Left lung (tissue), 10 donors: ENCODE measurements around the gene TEX35. TPM values are rescaled to one million over a fixed set of nuclear protein-coding genes. Genes with fewer than 3 reads are reported as not detected.

Experiments used
- ATAC-seq: fragments of 200-7000 bp; cut with Tn5 transposase; one replicate; pipeline ENCODE4 v1.9.1; 2020; ENCODE audit warnings: moderate library complexity
- DNase-seq, 4 donors: peaks; one replicate each; pipeline ENCODE4 v3.0.0-alpha.2; 2013 to 2020
- H3K27ac ChIP-seq, 2 donors: fragments of 200-600 bp; sonication (generic) in 1 of 2; one replicate each; pipeline versions ENCODE4 v1.5.0 to v1.8.0; 2020 to 2021
- H3K27me3 ChIP-seq, 2 donors: fragments of 200-600 bp; sonication (generic) in 1 of 2; one replicate each; pipeline versions ENCODE4 v1.5.0 to v1.8.0; 2020 to 2021
- H3K36me3 ChIP-seq, 2 donors: fragments of 200-600 bp; sonication (generic) in 1 of 2; one replicate each; pipeline versions ENCODE4 v1.5.0 to v1.8.0; 2020 to 2021
- H3K4me1 ChIP-seq, 2 donors: fragments of 200-600 bp; one replicate each; pipeline ENCODE4 v1.8.0; 2021
- H3K4me3 ChIP-seq, 2 donors: fragments of 200-600 bp; sonication (generic) in 1 of 2; one replicate each; pipeline versions ENCODE4 v1.5.0 to v1.8.0; 2020 to 2021; ENCODE audit warnings: mild to moderate bottlenecking in 1 of 2
- H3K9me3 ChIP-seq, 2 donors: fragments of 200-600 bp; sonication (generic) in 1 of 2; one replicate each; pipeline versions ENCODE4 v1.5.0 to v1.8.0; 2020 to 2021
- intact Hi-C, 2 donors: fragments of 100-400 bp; cut with DNase I; formaldehyde crosslinking; loops; one replicate each; pipeline versions ENCODE4 v1.11.2 to v1.14.2; 2022
- polyA plus RNA-seq, 6 donors: library from polyadenylated mRNA; unstranded; fragments of 120-200 nt; gene quantifications; one replicate each; pipeline ENCODE4 v1.2.1, GENCODE V29; 2013; ENCODE audit not compliant: insufficient read length in 6 of 6
- total RNA-seq, 2 donors: library from RNA; stranded (reverse); fragmentation: NEBNext Ultra II Directional; extraction: Animal tissue kit (Norgen Biotek cat#: 25700); gene quantifications; one replicate each; pipeline ENCODE4 v1.2.1, GENCODE V29; 2021
- TF ChIP-seq, protein P1 (sequence below), 2 donors: fragments of 200-600 bp; sonication (generic) in 1 of 2; IDR thresholded peaks; one replicate each; pipeline versions ENCODE4 v1.5.0 to v1.8.0; 2021; ENCODE audit warnings: antibody characterized with exemption in 2 of 2
- donor health status: DM: no; HTN: yes; CAD: no.
- donor health status: DM: no; HTN: no; CAD: no.

Gene TEX35
- total and polyA plus RNA-seq, 8 donors: 0.27 to 1.0 (median 0.47) TPM; not detected in 2

GRCh38 chr1:178506177-178506576 lies 6.7 kb upstream of the TEX35 start:
- TF ChIP-seq, protein P1, sequence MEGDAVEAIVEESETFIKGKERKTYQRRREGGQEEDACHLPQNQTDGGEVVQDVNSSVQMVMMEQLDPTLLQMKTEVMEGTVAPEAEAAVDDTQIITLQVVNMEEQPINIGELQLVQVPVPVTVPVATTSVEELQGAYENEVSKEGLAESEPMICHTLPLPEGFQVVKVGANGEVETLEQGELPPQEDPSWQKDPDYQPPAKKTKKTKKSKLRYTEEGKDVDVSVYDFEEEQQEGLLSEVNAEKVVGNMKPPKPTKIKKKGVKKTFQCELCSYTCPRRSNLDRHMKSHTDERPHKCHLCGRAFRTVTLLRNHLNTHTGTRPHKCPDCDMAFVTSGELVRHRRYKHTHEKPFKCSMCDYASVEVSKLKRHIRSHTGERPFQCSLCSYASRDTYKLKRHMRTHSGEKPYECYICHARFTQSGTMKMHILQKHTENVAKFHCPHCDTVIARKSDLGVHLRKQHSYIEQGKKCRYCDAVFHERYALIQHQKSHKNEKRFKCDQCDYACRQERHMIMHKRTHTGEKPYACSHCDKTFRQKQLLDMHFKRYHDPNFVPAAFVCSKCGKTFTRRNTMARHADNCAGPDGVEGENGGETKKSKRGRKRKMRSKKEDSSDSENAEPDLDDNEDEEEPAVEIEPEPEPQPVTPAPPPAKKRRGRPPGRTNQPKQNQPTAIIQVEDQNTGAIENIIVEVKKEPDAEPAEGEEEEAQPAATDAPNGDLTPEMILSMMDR (IDR thresholded peaks at IDR 0.05): no peak
- H3K27me3 ChIP-seq: no peaks in the 10 kb centered on the region
- no peaks in the 10 kb centered on the region for H3K9me3 ChIP-seq
- H3K36me3 ChIP-seq: no peaks in the 10 kb centered on the region
- intact Hi-C loops: no loop called here
- ATAC-seq (no peak), DNase-seq (no peak)
- no peak overlapping the region for H3K27ac ChIP-seq
- H3K4me3 ChIP-seq: no peak overlapping the region
- no peaks in the 10 kb centered on the region for H3K4me1 ChIP-seq

GRCh38 chr1:178506669-178507068 lies 6.2 kb upstream of the TEX35 start:
- H3K27me3 ChIP-seq: no peaks in the 10 kb centered on the region
- DNase-seq (no peak), ATAC-seq (no peak)
- H3K9me3 ChIP-seq: no peaks in the 10 kb centered on the region
- TF ChIP-seq, protein P1 (IDR thresholded peaks at IDR 0.05): no peak
- H3K4me3 ChIP-seq: no peak overlapping the region
- no peak overlapping the region for H3K27ac ChIP-seq
- intact Hi-C loops: no loop called here
- no peaks in the 10 kb centered on the region for H3K36me3 ChIP-seq
- no peaks in the 10 kb centered on the region for H3K4me1 ChIP-seq

GRCh38 chr1:178509414-178510007 lies 3.4 kb upstream of the TEX35 start:
- Histone ChIP-seq H3K4me1 (no peaks in the 10 kb centered on the region), H3K27me3 (no peaks in the 10 kb centered on the region), H3K9me3 (no peaks in the 10 kb centered on the region), H3K36me3 (no peaks in the 10 kb centered on the region), H3K27ac (no peak overlapping the region), H3K4me3 (no peak overlapping the region)
- intact Hi-C loops: no loop called here
- no peak for ATAC-seq
- no peak for DNase-seq
- TF ChIP-seq, protein P1 (IDR thresholded peaks at IDR 0.05): no peak

DNA sequence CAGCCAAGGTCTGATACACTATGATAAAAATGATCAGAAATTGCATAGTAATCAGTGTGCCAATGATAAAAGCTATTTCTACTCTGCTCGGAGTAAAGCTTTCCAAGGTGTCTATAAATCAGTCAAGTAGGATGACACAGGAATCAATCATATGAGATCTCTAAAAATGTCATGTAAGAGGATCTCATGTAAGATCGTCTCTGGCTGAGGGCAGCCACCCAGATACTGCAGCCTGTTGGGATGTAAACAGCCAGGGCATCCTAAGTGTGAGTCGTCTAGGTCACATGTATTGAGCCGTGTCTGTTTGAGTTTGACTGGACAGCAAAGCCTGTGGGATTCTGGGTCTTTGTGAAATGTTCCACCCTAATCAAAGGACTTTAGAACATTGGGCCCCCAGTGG lies 2.8 kb upstream of the TEX35 start:
- H3K27ac ChIP-seq: no peak overlapping the region
- H3K36me3 ChIP-seq: no peaks in the 10 kb centered on the region
- no peak for ATAC-seq
- intact Hi-C loops: no loop called here
- no peak overlapping the region for H3K4me3 ChIP-seq
- no peak for DNase-seq
- TF ChIP-seq, protein P1 (IDR thresholded peaks at IDR 0.05): no peak
- no peaks in the 10 kb centered on the region for H3K27me3 ChIP-seq
- no peaks in the 10 kb centered on the region for H3K9me3 ChIP-seq
- no peaks in the 10 kb centered on the region for H3K4me1 ChIP-seq

- peak; percentile 63 for ATAC-seq
- no peaks in the 10 kb centered on the region for H3K27me3 ChIP-seq
- H3K27ac ChIP-seq: no peak overlapping the region
- H3K9me3 ChIP-seq: no peaks in the 10 kb centered on the region
- intact Hi-C loops: no loop called here
- H3K4me1 ChIP-seq: no peaks in the 10 kb centered on the region
- TF ChIP-seq, protein P1 (IDR thresholded peaks at IDR 0.05): no peak
- no peaks in the 10 kb centered on the region for H3K36me3 ChIP-seq
- H3K4me3 ChIP-seq: no peak overlapping the region
- peak in 2 of 4 donors; percentile 31 to 71 for DNase-seq
Observed at GRCh38 chr1:178513278-178513983, 522 bp downstream of the TEX35 start.
